Measurements from ENCODE around the gene CBARP.

- TF ChIP-seq POLR2A (IDR thresholded peaks at IDR 0.05; ENCODE audit: low read depth) (no peak), CTCF (IDR thresholded peaks at IDR 0.05) (no peak)
Measured at GRCh38 chr19:1273263-1274041, 35.6 kb upstream of the CBARP start.

All from esophagus muscularis mucosa (tissue), 3 donors.